Right lobe of liver (tissue), 6 donors: ENCODE data around the gene CACNB2. TPM values are rescaled to one million over a fixed set of nuclear protein-coding genes. Genes with fewer than 3 reads are reported as not detected.
"Not testable (repeated sequence)": the region's sequence is repeated elsewhere in the genome, so short reads cannot be mapped to it uniquely, and the experiment has no call there.

Experiments used
- ATAC-seq, 4 donors: fragments of 200-7000 bp; cut with Tn5 transposase; one replicate each; pipeline ENCODE4 v1.9.1; 2020; ENCODE audit warnings: mild to moderate bottlenecking in 4 of 4, moderate library complexity in 4 of 4
- DNase-seq, 3 donors: peaks; one replicate each; pipeline ENCODE4 v3.0.0-alpha.2; 2020
- H3K27ac ChIP-seq, 3 donors: fragments of 200-600 bp; one replicate each; pipeline ENCODE4 v1.8.0; 2022
- H3K27me3 ChIP-seq, 2 donors: fragments of 200-600 bp; one replicate each; pipeline ENCODE4 v1.8.0; 2022
- H3K36me3 ChIP-seq, 4 donors: fragments of 200-600 bp; sonication (generic) in 1 of 4; one replicate each; pipeline versions ENCODE4 v1.5.1 to v1.8.0; 2017 to 2022; ENCODE audit warnings: control low read depth in 1 of 4
- H3K4me1 ChIP-seq, 4 donors: fragments of 200-600 bp; sonication (generic) in 1 of 4; one replicate each; pipeline versions ENCODE4 v1.5.1 to v1.8.0; 2017 to 2022; ENCODE audit warnings: control low read depth in 1 of 4
- H3K4me3 ChIP-seq, 3 donors: fragments of 200-600 bp; one replicate each; pipeline ENCODE4 v1.8.0; 2022
- H3K9me3 ChIP-seq, 4 donors: fragments of 200-600 bp; sonication (generic) in 1 of 4; one replicate each; pipeline versions ENCODE4 v1.5.1 to v1.8.0; 2017 to 2022; ENCODE audit warnings: control low read depth in 1 of 4
- POLR2A ChIP-seq: fragments of 450-650 bp; IDR thresholded peaks from one replicate; pipeline ENCODE4 v1.6.1; 2017; ENCODE audit warnings: antibody characterized with exemption, mild to moderate bottlenecking
- WGBS: methylation state at CpG from one replicate; pipeline ENCODE4 v1.1.6; 2018; ENCODE audit warnings: low coverage, low lambda C conversion rate; ENCODE audit not compliant: insufficient coverage; ENCODE audit errors: missing lambda C conversion rate; 5-methylcytosine and 5-hydroxymethylcytosine counted together
- intact Hi-C, 2 donors: fragments of 100-400 bp; cut with DNase I; formaldehyde crosslinking; loops; one replicate each; pipeline versions ENCODE4 v1.11.2 to v1.14.1; 2022
- total RNA-seq, 6 experiments: library from RNA; depleted of rRNA in 2 of 6; stranded (reverse); fragments of >200 nt in 2 of 6; fragmentation: NEBNext Ultra II Directional in 3 of 6; extraction: Animal tissue kit (Norgen Biotek cat#: 25700) in 3 of 6; gene quantifications; one replicate each; pipeline versions ENCODE4 v1.1.0 to v1.2.4, GENCODE V29; 2016 to 2023
- TF ChIP-seq, protein P1 (sequence below), 4 donors: fragments of 200-600 bp in 3 of 4; fragments of 450-650 bp in 1 of 4; IDR thresholded peaks; one replicate each; pipeline versions ENCODE4 v1.5.1 to v1.8.0; 2016 to 2022; ENCODE audit warnings: antibody characterized with exemption in 4 of 4, mild to moderate bottlenecking in 2 of 4
- donor health status: DM: no; HTN: yes; CAD: no.
- donor health status: DM: no; HTN: no; CAD: no.
- donor health status: DM: no; HTN: no; CAD: no.
- donor health status: DM: no; HTN: yes; CAD: no.
- donor health status: DM: no; HTN: yes; CAD: no.

The CACNB2 gene
- total RNA-seq, 6 experiments from 2014 or later, result 0.12 to 1.8 (median 1.0) TPM; not detected in 1

DNA sequence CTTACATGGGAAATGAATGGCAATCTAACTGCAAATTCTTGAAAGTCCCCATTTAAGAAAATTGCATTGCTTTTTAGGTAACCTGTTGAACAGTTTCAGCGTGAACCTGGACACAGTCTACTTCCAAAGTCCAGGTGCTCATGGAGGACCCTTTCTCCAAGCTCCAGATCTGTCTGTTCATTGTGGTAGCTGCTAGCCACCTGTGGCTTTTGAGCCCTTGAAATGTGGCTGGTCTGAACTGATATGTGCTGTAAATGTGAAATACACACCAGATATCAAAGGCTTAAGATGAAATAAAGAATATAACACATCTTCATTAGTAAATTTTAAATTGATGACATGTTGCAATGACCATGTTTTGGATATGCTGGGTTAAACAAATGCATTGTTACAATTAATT lies 4.2 kb downstream of the CACNB2 start:
- Histone ChIP-seq H3K4me1 (peaks cover 0 to 18% (median 0%) of the 10 kb centered on the region in 4 donors), H3K9me3 (no peaks in the 10 kb centered on the region), H3K27ac (no peak overlapping the region), H3K36me3 (no peaks in the 10 kb centered on the region), H3K4me3 (no peak overlapping the region), H3K27me3 (peaks cover 0 to 7% of the 10 kb centered on the region in 2 donors)
- WGBS, result 50% methylated on average over 1 of the region's 1 CpG
- TF ChIP-seq, protein P1, sequence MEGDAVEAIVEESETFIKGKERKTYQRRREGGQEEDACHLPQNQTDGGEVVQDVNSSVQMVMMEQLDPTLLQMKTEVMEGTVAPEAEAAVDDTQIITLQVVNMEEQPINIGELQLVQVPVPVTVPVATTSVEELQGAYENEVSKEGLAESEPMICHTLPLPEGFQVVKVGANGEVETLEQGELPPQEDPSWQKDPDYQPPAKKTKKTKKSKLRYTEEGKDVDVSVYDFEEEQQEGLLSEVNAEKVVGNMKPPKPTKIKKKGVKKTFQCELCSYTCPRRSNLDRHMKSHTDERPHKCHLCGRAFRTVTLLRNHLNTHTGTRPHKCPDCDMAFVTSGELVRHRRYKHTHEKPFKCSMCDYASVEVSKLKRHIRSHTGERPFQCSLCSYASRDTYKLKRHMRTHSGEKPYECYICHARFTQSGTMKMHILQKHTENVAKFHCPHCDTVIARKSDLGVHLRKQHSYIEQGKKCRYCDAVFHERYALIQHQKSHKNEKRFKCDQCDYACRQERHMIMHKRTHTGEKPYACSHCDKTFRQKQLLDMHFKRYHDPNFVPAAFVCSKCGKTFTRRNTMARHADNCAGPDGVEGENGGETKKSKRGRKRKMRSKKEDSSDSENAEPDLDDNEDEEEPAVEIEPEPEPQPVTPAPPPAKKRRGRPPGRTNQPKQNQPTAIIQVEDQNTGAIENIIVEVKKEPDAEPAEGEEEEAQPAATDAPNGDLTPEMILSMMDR (IDR thresholded peaks at IDR 0.05), result no peak
- no peak for TF ChIP-seq POLR2A
- ATAC-seq (no peak), DNase-seq (no peak)
- intact Hi-C loops, result no loop called here

DNA sequence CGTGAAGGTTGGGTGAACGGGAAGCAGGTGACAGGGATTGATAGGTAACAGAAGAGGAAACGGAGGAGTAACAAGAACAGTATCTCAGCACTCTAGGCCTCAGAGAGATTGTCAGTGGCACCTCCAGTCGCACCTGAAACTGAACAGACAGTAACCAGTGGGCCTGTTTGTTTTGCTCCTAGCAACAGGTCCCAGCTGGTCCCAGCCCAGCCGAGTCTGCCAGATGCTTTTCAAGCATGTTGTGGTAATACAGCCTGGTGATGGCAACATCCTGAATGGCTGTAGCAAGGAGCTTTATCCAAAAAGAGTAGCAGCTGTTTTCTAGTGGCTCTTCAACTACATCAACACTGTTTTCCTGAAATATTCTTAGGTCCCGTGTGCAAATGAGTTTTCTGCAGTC lies 4.7 kb downstream of the CACNB2 start:
- peaks cover 0 to 7% of the 10 kb centered on the region in 2 donors for H3K27me3 ChIP-seq
- peaks cover 0 to 16% (median 0%) of the 10 kb centered on the region in 4 donors for H3K4me1 ChIP-seq
- intact Hi-C loops, result no loop called here
- H3K27ac ChIP-seq, result no peak overlapping the region
- H3K9me3 ChIP-seq, result no peaks in the 10 kb centered on the region
- TF ChIP-seq, protein P1 (IDR thresholded peaks at IDR 0.05), result no peak
- TF ChIP-seq POLR2A, result no peak
- DNase-seq (no peak), ATAC-seq (no peak)
- WGBS, result 41% methylated on average over 6 of the region's 6 CpGs
- H3K4me3 ChIP-seq, result no peak overlapping the region
- no peaks in the 10 kb centered on the region for H3K36me3 ChIP-seq

DNA sequence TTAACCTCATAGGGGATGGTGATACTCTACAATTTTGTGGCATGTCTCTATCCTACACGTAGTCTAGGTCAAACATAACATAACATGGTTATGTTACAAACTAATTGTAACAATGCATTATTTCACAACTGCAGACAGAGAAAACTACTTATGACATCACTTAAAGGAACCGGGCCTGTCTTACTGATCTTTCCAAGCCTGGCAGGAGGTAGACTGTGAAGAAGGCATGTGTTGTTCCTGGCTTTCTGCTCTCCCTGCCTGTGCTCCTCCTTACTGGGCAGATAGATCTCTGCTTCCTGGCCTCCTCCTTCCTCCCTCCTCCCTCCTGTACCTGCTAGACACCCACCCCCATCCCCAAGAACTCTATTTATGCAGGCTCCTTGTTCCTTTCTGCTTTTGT lies 5.4 kb downstream of the CACNB2 start:
- peaks cover 0 to 9% (median 0%) of the 10 kb centered on the region in 4 donors for H3K4me1 ChIP-seq
- no peak overlapping the region for H3K4me3 ChIP-seq
- ATAC-seq, result no peak
- 51% methylated on average over 2 of the region's 2 CpGs for WGBS
- no peak for DNase-seq
- H3K27ac ChIP-seq, result no peak overlapping the region
- no peaks in the 10 kb centered on the region for H3K36me3 ChIP-seq
- TF ChIP-seq, protein P1 (IDR thresholded peaks at IDR 0.05), result no peak
- TF ChIP-seq POLR2A, result no peak
- intact Hi-C loops, result no loop called here
- no peaks in the 10 kb centered on the region for H3K9me3 ChIP-seq
- H3K27me3 ChIP-seq, result peaks cover 0 to 7% of the 10 kb centered on the region in 2 donors

DNA sequence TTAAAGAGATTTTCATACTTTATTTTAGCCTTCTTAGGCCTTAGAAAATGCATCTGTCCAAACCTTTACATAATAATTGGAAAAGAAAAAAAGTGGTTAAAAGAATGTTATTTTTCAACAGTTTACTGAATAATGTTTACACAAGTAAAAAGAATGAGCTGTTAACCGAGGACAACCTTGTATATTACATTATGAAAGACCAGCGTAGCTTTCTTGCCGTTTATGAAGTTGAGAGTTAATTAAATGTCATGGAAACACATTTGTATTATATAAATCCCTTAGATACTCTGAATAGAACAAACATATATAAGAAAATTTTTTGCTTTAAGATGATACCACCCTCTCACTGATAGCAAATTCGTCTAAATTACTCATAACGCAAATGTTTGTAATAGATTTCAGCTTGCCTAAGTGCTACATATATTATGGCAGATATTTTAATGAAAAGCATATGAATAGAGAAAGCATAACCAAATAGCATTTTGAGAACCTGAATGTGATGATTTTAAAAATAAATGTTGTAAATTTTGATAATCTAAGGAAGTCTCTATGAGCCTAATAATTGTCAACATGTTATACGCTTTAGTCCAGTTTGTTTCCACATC lies 9.1 kb downstream of the CACNB2 start:
- intact Hi-C loops, result no loop called here
- ATAC-seq (no peak), DNase-seq (no peak)
- H3K4me3 ChIP-seq, result no peak overlapping the region
- no peak overlapping the region for H3K27ac ChIP-seq
- WGBS, result 76% methylated on average over 6 of the region's 6 CpGs
- no peaks in the 10 kb centered on the region for H3K36me3 ChIP-seq
- TF ChIP-seq POLR2A, result no peak
- H3K4me1 ChIP-seq, result no peaks in the 10 kb centered on the region
- no peaks in the 10 kb centered on the region for H3K9me3 ChIP-seq
- H3K27me3 ChIP-seq, result no peaks in the 10 kb centered on the region

DNA sequence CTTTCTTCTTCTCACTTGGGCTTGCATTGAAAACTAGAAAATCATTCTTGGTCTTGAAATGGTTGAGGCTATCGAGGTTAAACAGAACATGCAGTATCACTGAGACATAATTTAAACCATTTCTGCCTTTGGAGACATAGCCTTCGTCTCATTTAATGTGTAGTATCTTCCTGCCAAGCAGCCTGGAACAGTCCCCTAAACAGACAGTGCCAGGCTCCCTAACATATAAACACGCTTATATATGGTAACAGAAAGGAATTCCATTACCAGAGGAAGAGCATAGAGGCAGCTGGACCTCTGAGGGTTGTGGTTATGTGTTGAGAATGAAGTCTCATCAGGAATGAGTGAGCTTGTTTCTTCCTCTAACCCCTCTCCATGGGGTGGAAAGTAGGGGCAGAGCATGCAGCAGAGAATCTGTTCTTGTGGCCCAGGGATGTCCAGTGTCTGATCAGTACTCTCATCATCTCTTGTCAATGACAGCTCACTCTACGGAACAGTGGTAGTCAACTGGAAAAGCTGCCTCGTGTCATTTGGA lies 11.2 kb downstream of the CACNB2 start:
- H3K9me3 ChIP-seq, result no peaks in the 10 kb centered on the region
- no peaks in the 10 kb centered on the region for H3K36me3 ChIP-seq
- no peak for TF ChIP-seq POLR2A
- TF ChIP-seq, protein P1 (IDR thresholded peaks at IDR 0.05), result no peak
- H3K4me1 ChIP-seq, result no peaks in the 10 kb centered on the region
- H3K4me3 ChIP-seq, result no peak overlapping the region
- DNase-seq (no peak), ATAC-seq (no peak)
- intact Hi-C loops, result no loop called here
- H3K27ac ChIP-seq, result no peak overlapping the region
- H3K27me3 ChIP-seq, result no peaks in the 10 kb centered on the region
- WGBS, result 71% methylated on average over 5 of the region's 5 CpGs

DNA sequence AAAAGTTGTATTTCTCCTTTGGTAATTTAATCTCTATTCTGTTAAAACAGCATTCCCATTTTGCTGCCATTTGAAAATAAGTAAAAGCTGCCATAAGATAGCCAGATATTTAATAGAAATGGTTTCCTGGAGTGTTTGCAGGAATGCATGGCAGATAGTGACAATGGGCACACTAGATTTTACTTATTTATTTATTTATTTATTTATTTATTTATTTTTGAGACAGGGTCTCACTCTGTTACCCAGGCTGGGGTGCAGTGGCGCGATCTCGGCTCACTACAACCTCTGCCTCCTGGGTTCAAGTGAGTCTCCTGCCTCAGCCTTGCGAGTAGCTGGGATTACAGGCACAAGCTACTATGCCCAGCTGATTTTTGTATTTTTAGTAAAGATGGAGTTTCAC lies 13.2 kb downstream of the CACNB2 start:
- H3K4me1 ChIP-seq, H3K9me3 ChIP-seq, H3K4me3 ChIP-seq, ATAC-seq, H3K27ac ChIP-seq, H3K36me3 ChIP-seq, intact Hi-C loops, H3K27me3 ChIP-seq, DNase-seq: not testable (repeated sequence)
- 100% methylated on average over 4 of the region's 4 CpGs for WGBS
